ENCODE results near the gene OTUD4.
A peak's percentile ranks its signal among the peaks of the same experiment; 100 is the strongest.
"Not testable (repeated sequence)": the region's sequence is repeated elsewhere in the genome, so short reads cannot be mapped to it uniquely, and the experiment has no call there.

Gene OTUD4

GRCh38 chr4:145148980-145149379 lies 31.4 kb downstream of the OTUD4 start:
- TF ChIP-seq CREB5 (CRISPR knock-in tag; IDR thresholded peaks at IDR 0.05; ENCODE audit: low read depth) (no peak), OSR1 (CRISPR knock-in tag; IDR thresholded peaks at IDR 0.05) (no peak), TOX (CRISPR knock-in tag; IDR thresholded peaks at IDR 0.05; ENCODE audit: borderline replicate concordance) (no peak), RARB (CRISPR knock-in tag; IDR thresholded peaks at IDR 0.05) (no peak), ZFP3 (CRISPR knock-in tag; IDR thresholded peaks at IDR 0.05) (no peak), CSRNP3 (CRISPR knock-in tag; IDR thresholded peaks at IDR 0.05) (no peak), ARNTL (CRISPR knock-in tag; IDR thresholded peaks at IDR 0.05; ENCODE audit: borderline replicate concordance, low read depth) (no peak), ZNF565 (CRISPR knock-in tag; conservative IDR thresholded peaks at IDR 0.05; ENCODE audit: low read depth) (no peak), ZFP30 (CRISPR knock-in tag; IDR thresholded peaks at IDR 0.05) (no peak), TSHZ2 (CRISPR knock-in tag; IDR thresholded peaks at IDR 0.05) (no peak), GLIS3 (CRISPR knock-in tag; IDR thresholded peaks at IDR 0.05) (no peak)
- TF ChIP-seq, protein P1, sequence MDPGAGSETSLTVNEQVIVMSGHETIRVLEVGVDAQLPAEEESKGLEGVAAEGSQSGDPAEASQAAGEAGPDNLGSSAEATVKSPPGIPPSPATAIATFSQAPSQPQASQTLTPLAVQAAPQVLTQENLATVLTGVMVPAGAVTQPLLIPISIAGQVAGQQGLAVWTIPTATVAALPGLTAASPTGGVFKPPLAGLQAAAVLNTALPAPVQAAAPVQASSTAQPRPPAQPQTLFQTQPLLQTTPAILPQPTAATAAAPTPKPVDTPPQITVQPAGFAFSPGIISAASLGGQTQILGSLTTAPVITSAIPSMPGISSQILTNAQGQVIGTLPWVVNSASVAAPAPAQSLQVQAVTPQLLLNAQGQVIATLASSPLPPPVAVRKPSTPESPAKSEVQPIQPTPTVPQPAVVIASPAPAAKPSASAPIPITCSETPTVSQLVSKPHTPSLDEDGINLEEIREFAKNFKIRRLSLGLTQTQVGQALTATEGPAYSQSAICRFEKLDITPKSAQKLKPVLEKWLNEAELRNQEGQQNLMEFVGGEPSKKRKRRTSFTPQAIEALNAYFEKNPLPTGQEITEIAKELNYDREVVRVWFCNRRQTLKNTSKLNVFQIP (CRISPR knock-in tag; IDR thresholded peaks at IDR 0.05; ENCODE audit: borderline replicate concordance, low read depth) = no peak
- ATAC-seq = no peak

DNA sequence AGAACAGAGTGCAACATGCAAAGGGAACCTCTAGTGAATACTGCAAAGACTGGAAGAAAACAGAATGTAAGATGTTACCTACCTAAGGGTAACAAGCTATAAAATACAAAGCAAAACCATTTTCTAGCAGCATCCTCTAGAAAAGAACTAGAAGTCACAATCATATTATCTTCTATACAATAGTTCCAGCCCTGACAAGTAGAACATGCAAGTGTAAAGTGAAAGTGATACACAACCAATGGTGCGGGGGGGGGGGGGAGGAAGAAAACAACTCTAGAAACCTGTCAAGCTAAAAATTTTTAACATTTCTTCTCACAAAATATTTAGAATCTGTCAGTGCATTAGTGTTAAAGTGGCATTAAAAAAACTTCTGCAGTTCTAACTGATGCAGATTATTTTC lies 44.2 kb downstream of the OTUD4 start:
- not testable (repeated sequence) for ATAC-seq

- peak; percentile 3; the same call in 2 of the 3 replicates for ATAC-seq
- TF ChIP-seq TSHZ2 (CRISPR knock-in tag; IDR thresholded peaks at IDR 0.05) (no peak), GLIS3 (CRISPR knock-in tag; IDR thresholded peaks at IDR 0.05) (no peak)
Observed at GRCh38 chr4:145132511-145133098, 47.8 kb downstream of the OTUD4 start.

DNA sequence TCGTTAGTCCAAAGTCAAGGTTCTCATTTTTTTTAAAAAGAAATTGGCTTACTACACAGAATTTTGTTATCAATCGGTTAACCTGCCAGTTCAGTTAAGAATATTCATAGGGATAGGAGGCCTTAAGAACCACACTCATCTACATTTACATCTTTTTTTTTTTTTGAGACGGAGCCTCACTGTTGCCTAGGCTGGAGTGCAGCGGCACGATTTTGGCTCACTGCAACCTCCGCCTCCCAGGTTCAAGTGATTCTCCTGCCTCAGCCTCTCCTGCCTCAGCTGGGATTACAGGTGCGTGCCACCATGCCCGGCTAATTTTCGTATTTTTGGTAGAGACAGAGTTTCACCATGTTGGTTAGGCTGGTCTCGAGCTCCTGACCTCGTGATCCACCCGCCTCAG lies 48.5 kb downstream of the OTUD4 start:
- ATAC-seq = no peak
- TF ChIP-seq TOX (CRISPR knock-in tag; IDR thresholded peaks at IDR 0.05; ENCODE audit: borderline replicate concordance) = no peak
- TF ChIP-seq ZNF565 (CRISPR knock-in tag; conservative IDR thresholded peaks at IDR 0.05; ENCODE audit: low read depth) = no peak
- no peak for TF ChIP-seq BACH2 (CRISPR knock-in tag; IDR thresholded peaks at IDR 0.05; ENCODE audit: borderline replicate concordance)
- TF ChIP-seq ZNF70 (CRISPR knock-in tag; IDR thresholded peaks at IDR 0.05) = no peak
- no peak for TF ChIP-seq ZC3H10 (CRISPR knock-in tag; IDR thresholded peaks at IDR 0.05)
- TF ChIP-seq ARNTL (CRISPR knock-in tag; IDR thresholded peaks at IDR 0.05; ENCODE audit: borderline replicate concordance, low read depth) = no peak
- TF ChIP-seq OSR1 (CRISPR knock-in tag; IDR thresholded peaks at IDR 0.05) = no peak
- no peak for TF ChIP-seq TSHZ2 (CRISPR knock-in tag; IDR thresholded peaks at IDR 0.05)
- no peak for TF ChIP-seq PPARA (CRISPR knock-in tag; IDR thresholded peaks at IDR 0.05; ENCODE audit: borderline replicate concordance)
- TF ChIP-seq, protein P2, sequence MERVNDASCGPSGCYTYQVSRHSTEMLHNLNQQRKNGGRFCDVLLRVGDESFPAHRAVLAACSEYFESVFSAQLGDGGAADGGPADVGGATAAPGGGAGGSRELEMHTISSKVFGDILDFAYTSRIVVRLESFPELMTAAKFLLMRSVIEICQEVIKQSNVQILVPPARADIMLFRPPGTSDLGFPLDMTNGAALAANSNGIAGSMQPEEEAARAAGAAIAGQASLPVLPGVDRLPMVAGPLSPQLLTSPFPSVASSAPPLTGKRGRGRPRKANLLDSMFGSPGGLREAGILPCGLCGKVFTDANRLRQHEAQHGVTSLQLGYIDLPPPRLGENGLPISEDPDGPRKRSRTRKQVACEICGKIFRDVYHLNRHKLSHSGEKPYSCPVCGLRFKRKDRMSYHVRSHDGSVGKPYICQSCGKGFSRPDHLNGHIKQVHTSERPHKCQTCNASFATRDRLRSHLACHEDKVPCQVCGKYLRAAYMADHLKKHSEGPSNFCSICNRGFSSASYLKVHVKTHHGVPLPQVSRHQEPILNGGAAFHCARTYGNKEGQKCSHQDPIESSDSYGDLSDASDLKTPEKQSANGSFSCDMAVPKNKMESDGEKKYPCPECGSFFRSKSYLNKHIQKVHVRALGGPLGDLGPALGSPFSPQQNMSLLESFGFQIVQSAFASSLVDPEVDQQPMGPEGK (CRISPR knock-in tag; IDR thresholded peaks at IDR 0.05; ENCODE audit: borderline replicate concordance) = no peak
